HCT116 (cell line): ENCODE results near the gene MRFAP1. TPM values are rescaled to one million over a fixed set of nuclear protein-coding genes. Genes with fewer than 3 reads are reported as not detected.
"Not testable (repeated sequence)": the region's sequence is repeated elsewhere in the genome, so short reads cannot be mapped to it uniquely, and the experiment has no call there.

Experiments used
- ATAC-seq: fragments of 200-7000 bp; cut with Tn5 transposase; 2 replicates; pipeline ENCODE4 v1.9.1; 2020; ENCODE audit warnings: mild to moderate bottlenecking, moderate library complexity
- BruUV-seq: library from RNA; stranded (reverse); fragments of 400-500 nt; replicated peaks from 2 replicates; lab custom pipeline; 2021; lab: Mats Ljungman, UMichigan
- CTCF ChIA-PET: fragments of 300-600 bp; sonication (Branson Sonifier 250); formaldehyde crosslinking; loops from one replicate; lab custom pipeline; 2021; ENCODE audit warnings: antibody characterized with exemption; lab: Charles Lee
- POLR2A ChIA-PET: fragments of 300-600, 350-600 bp; sonication (Branson Sonifier 250); formaldehyde crosslinking; loops from one replicate; lab custom pipeline; 2021; ENCODE audit warnings: antibody characterized with exemption; lab: Charles Lee
- RAD21 ChIA-PET, 2 experiments: fragments of 300-600 bp; sonication (Branson Sonifier 250); formaldehyde crosslinking; loops; one replicate each; lab custom pipeline; 2023; ENCODE audit warnings: low total read pairs in 2 of 2; ENCODE audit not compliant: uncharacterized antibody in 2 of 2, unreplicated experiment in 2 of 2, low non-redundant PET in 1 of 2; lab: Charles Lee
- DNase-seq: peaks from one replicate; pipeline ENCODE4 v3.0.0-alpha.2; 2010; ENCODE audit warnings: low read depth, low spot score
- H2AFZ ChIP-seq: fragments of 200-600 bp; shearing (Covaris generic), sonication (generic); 2 replicates; pipeline ENCODE4 v1.6.1; 2017; ENCODE audit warnings: low read depth, mixed run types, mixed read lengths, antibody characterized with exemption, low read length; ENCODE audit not compliant: poor library complexity, severe bottlenecking
- H3K27ac ChIP-seq: 2 replicates; pipeline ENCODE4 v1.5.1; 2012; ENCODE audit warnings: low read depth, low read length
- H3K27me3 ChIP-seq: fragments of 200-600 bp; sonication (generic); 2 replicates; pipeline ENCODE4 v1.6.1; 2016; ENCODE audit warnings: mixed run types, low read length, mixed read lengths; ENCODE audit not compliant: insufficient read depth
- H3K36me3 ChIP-seq, 2 experiments: fragments of 200-500 bp in 1 of 2; fragments of 200-600 bp in 1 of 2; sonication (Bioruptor generic) in 1 of 2; sonication (generic) in 1 of 2; 2 replicates each; pipeline versions ENCODE4 v1.5.1 to v1.6.1; 2014 to 2016; ENCODE audit warnings: low read length in 2 of 2, inconsistent platforms in 1 of 2, mixed read lengths in 1 of 2, mixed run types in 1 of 2; ENCODE audit not compliant: insufficient read depth in 2 of 2, control insufficient read depth in 1 of 2
- H3K4me1 ChIP-seq, 2 experiments: fragments of 200-600 bp in 1 of 2; sonication (generic) in 1 of 2; 2 replicates each; pipeline versions ENCODE4 v1.5.1 to v1.6.1; 2012 to 2017; ENCODE audit warnings: low read length in 2 of 2, inconsistent platforms in 1 of 2, mild to moderate bottlenecking in 1 of 2, mixed read lengths in 1 of 2, mixed run types in 1 of 2, moderate library complexity in 1 of 2; ENCODE audit not compliant: insufficient read depth in 2 of 2, control insufficient read depth in 1 of 2
- H3K4me2 ChIP-seq: fragments of 200-600 bp; sonication (generic); 2 replicates; pipeline ENCODE4 v1.6.1; 2017; ENCODE audit warnings: mixed run types, low read length, mixed read lengths
- H3K4me3 ChIP-seq, 2 experiments: fragments of 200-600 bp in 1 of 2; sonication (generic) in 1 of 2; replicated peaks in 1 of 2; 2 replicates each; pipeline ENCODE4 v1.5.1; 2011 to 2016; ENCODE audit warnings: low read length in 2 of 2, control low read depth in 1 of 2, low read depth in 1 of 2, mild to moderate bottlenecking in 1 of 2, mixed read lengths in 1 of 2, mixed run types in 1 of 2
- H3K79me2 ChIP-seq: fragments of 200-600 bp; sonication (generic); 2 replicates; pipeline ENCODE4 v1.6.1; 2017; ENCODE audit warnings: mild to moderate bottlenecking, mixed run types, low read length, moderate library complexity, mixed read lengths; ENCODE audit not compliant: insufficient read depth
- H3K9ac ChIP-seq: fragments of 200-600 bp; sonication (generic); 2 replicates; pipeline ENCODE4 v1.6.1; 2016; ENCODE audit warnings: low read length, mixed read lengths
- H3K9me2 ChIP-seq: fragments of 200-600 bp; sonication (generic), shearing (Covaris generic); 2 replicates; pipeline ENCODE4 v1.6.1; 2017; ENCODE audit warnings: mixed run types, mild to moderate bottlenecking, moderate library complexity; ENCODE audit not compliant: insufficient read depth
- H3K9me3 ChIP-seq, 2 experiments: fragments of 200-500 bp in 1 of 2; fragments of 200-600 bp in 1 of 2; sonication (Bioruptor generic) in 1 of 2; sonication (generic) in 1 of 2; 2 replicates each; pipeline ENCODE4 v1.6.1; 2014 to 2017; ENCODE audit warnings: low read length in 2 of 2, mixed read lengths in 2 of 2, inconsistent platforms in 1 of 2, low read depth in 1 of 2, mild to moderate bottlenecking in 1 of 2, mixed run types in 1 of 2, moderate library complexity in 1 of 2; ENCODE audit not compliant: control insufficient read depth in 1 of 2, insufficient read depth in 1 of 2
- H4K20me1 ChIP-seq: fragments of 200-600 bp; sonication (generic), shearing (Covaris generic); 2 replicates; pipeline ENCODE4 v1.6.1; 2017; ENCODE audit warnings: mixed run types, mild to moderate bottlenecking, moderate library complexity; ENCODE audit not compliant: insufficient read depth
- CBX3 ChIP-seq: IDR thresholded peaks from 2 replicates; pipeline ENCODE4 v1.6.1; 2012; ENCODE audit warnings: low read depth
- CEBPB ChIP-seq: IDR thresholded peaks from 2 replicates; pipeline ENCODE4 v1.6.1; 2012; ENCODE audit warnings: low read depth
- JUND ChIP-seq: IDR thresholded peaks from 2 replicates; pipeline ENCODE4 v1.6.1; 2012
- POLR2AphosphoS5 ChIP-seq: IDR thresholded peaks from 2 replicates; pipeline ENCODE4 v1.6.1; 2011; ENCODE audit warnings: mild to moderate bottlenecking, low read depth, low read length, moderate library complexity
- RAD21 ChIP-seq: IDR thresholded peaks from 2 replicates; pipeline ENCODE4 v1.6.1; 2012; ENCODE audit warnings: low read depth, mild to moderate bottlenecking
- ZFX ChIP-seq: fragments of 450-650 bp; IDR thresholded peaks from 2 replicates; pipeline ENCODE4 v1.6.1; 2017
- intact Hi-C: fragments of 100-400 bp; cut with micrococcal nuclease; formaldehyde crosslinking; loops from 2 replicates; pipeline ENCODE4 v1.10.0; 2022
- total RNA-seq: library from RNA; stranded (reverse); gene quantifications from one replicate; pipeline ENCODE4 v1.2.1, GENCODE V29; 2021; ENCODE audit not compliant: unreplicated experiment

Gene MRFAP1
- total RNA-seq, 1 experiment from 2014 or later: 313 TPM

DNA sequence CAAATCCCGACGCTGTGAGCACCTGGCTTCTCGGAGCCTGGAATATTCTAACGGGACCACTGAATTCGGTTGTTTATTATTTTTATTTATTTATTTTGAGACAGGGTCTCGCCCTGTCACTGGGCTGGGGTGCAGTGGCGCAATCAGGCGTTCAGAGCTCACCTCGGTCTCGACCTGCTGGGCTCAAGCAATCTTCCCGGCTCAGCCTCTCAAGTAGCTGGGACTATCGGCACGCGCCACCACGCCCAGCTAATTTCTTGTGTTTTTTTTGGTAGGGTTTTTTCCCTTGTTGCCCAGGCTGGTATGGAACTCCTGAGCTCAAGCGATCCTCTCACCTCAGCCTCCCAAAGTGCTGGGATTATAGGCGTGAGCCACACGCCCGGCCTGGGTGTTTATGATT lies 31.6 kb downstream of the MRFAP1 start:
- Histone ChIP-seq H3K9me2 (no peaks in the 10 kb centered on the region), H2AFZ (no peak overlapping the region), H3K4me1 (peaks cover 8 to 16% of the 10 kb centered on the region in 2 experiments; a peak in 3 of 4 replicates), H3K79me2 (peaks cover 30% of the 10 kb centered on the region), H3K4me2 (no peak overlapping the region), H3K27ac (peak overlapping the region; percentile 99; the same call in 1 of the 2 replicates), H3K27me3 (no peaks in the 10 kb centered on the region), H3K36me3 (peaks cover 11 to 22% of the 10 kb centered on the region in 2 experiments; a peak in 3 of 4 replicates), H3K9me3 (no peaks in the 10 kb centered on the region), H3K9ac (no peak overlapping the region), H4K20me1 (peaks cover 19% of the 10 kb centered on the region; the same call in 1 of the 2 replicates), H3K4me3 (no peak overlapping the region)
- ATAC-seq (no peak), DNase-seq (no peak)
- POLR2A ChIA-PET: interaction anchor here (2.0 to 3.6 kb wide), 2 partner anchors 18 to 28 kb away, joined by 17 to 35 read pairs; no protein-coding TSS in a partner anchor
- RAD21 ChIA-PET: no interaction called here
- TF ChIP-seq ZFX (no peak), POLR2AphosphoS5 (no peak), RAD21 (no peak), CBX3 (no peak), JUND (no peak), CEBPB (no peak)
- no TSS peak for BruUV-seq
- CTCF ChIA-PET: interaction anchor here (1.4 kb wide), 1 partner anchor 9 kb away, joined by 4 read pairs; no protein-coding TSS in a partner anchor
- intact Hi-C loops: no loop called here

DNA sequence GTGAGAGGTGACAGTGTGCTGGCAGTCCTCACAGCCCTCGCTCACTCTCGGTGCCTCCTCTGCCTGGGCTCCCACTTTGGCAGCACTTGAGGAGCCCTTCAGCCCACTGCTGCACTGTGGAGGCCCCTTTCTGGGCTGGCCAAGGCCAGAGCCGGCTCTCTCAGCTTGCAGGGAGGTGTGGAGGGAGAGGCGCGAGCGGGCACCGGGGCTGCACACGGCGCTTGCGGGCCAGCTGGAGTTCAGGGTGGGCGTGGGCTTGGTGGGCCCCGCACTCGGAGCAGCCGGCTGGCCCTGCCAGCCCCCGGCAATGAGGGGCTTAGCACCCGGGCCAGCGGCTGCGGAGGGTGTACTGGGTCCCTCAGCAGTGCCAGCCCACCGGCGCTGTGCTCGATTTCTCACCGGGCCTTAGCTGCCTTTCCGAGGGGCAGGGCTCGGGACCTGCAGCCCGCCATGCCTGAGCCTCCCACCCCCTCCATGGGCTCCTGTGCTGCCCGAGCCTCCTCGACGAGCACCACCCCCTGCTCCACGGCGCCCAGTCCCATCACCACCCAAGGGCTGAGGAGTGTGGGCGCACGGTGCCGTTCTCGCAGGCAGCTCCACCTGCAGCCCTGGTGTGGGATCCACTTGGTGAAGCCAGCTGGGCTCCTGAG lies 32.2 kb downstream of the MRFAP1 start:
- H3K27me3 ChIP-seq, H3K9me2 ChIP-seq, H3K9me3 ChIP-seq, H3K4me3 ChIP-seq, intact Hi-C loops, RAD21 ChIA-PET, DNase-seq, H3K9ac ChIP-seq, H2AFZ ChIP-seq, ATAC-seq, BruUV-seq: not testable (repeated sequence)
- Histone ChIP-seq H3K4me1 (peaks cover 8 to 16% of the 10 kb centered on the region in 2 experiments; a peak in 3 of 4 replicates), H4K20me1 (peaks cover 19% of the 10 kb centered on the region; the same call in 1 of the 2 replicates), H3K4me2 (peak overlapping the region; percentile 82), H3K27ac (peak overlapping the region; percentile 99), H3K79me2 (peaks cover 33% of the 10 kb centered on the region), H3K36me3 (peaks cover 14 to 27% of the 10 kb centered on the region in 2 experiments; a peak in 3 of 4 replicates)
- ChIA-PET POLR2A (interaction anchor here (1.2 to 3.6 kb wide), 19 partner anchors 9 to 419 kb away, joined by 3 to 55 read pairs (median 5); partner anchors contain the start of genes GRPEL1, MAN2B2, MRFAP1 and MRFAP1L1), CTCF (interaction anchor here (1.1 to 1.5 kb wide), 6 partner anchors 8 to 126 kb away, joined by 3 to 13 read pairs (median 4); no protein-coding TSS in a partner anchor)
